ENCODE results near the gene TMEM209.

TMEM209 gene

GRCh38 chr7:130118294-130118693, 86.9 kb downstream of the TMEM209 start:
- DNase-seq: no peak

GRCh38 chr7:130114776-130115175, 90.4 kb downstream of the TMEM209 start:
- no peak for DNase-seq
